Loucy (cell line): Measurements from ENCODE around the gene SUN2.

Source experiments
- H2AFZ ChIP-seq: fragments of 200-600 bp; sonication (generic); 2 replicates; pipeline ENCODE4 v1.6.0; 2016; ENCODE audit warnings: antibody characterized with exemption, mild to moderate bottlenecking, low read length, moderate library complexity
- H3F3A ChIP-seq: fragments of 200-600 bp; 2 replicates; pipeline ENCODE4 v1.6.0; 2016; ENCODE audit warnings: antibody characterized with exemption, low read depth, mild to moderate bottlenecking
- H3K27me3 ChIP-seq: fragments of 200-600 bp; sonication (generic); 2 replicates; pipeline ENCODE4 v1.6.1; 2014; ENCODE audit warnings: low read length, mild to moderate bottlenecking; ENCODE audit not compliant: insufficient read depth, poor library complexity, severe bottlenecking
- H3K36me3 ChIP-seq: fragments of 200-600 bp; sonication (generic); 2 replicates; pipeline ENCODE4 v1.6.1; 2016; ENCODE audit warnings: low read length; ENCODE audit not compliant: insufficient read depth
- H3K4me1 ChIP-seq: fragments of 200-600 bp; sonication (generic); 2 replicates; pipeline ENCODE4 v1.5.1; 2014; ENCODE audit warnings: low read length, mild to moderate bottlenecking; ENCODE audit not compliant: insufficient read depth, poor library complexity, severe bottlenecking
- H3K4me2 ChIP-seq: fragments of 200-600 bp; sonication (generic); 2 replicates; pipeline ENCODE4 v1.6.0; 2014; ENCODE audit warnings: antibody characterized with exemption, low read length, low read depth, mild to moderate bottlenecking; ENCODE audit not compliant: poor library complexity, severe bottlenecking
- H3K4me3 ChIP-seq: fragments of 200-600 bp; sonication (generic); 2 replicates; pipeline ENCODE4 v1.5.1; 2014; ENCODE audit warnings: low read length, mild to moderate bottlenecking, mixed read lengths; ENCODE audit not compliant: poor library complexity, severe bottlenecking
- H3K79me2 ChIP-seq: fragments of 200-600 bp; sonication (generic); 2 replicates; pipeline ENCODE4 v1.6.1; 2014; ENCODE audit warnings: low read length; ENCODE audit not compliant: insufficient read depth
- H3K9ac ChIP-seq: fragments of 200-600 bp; sonication (generic); 2 replicates; pipeline ENCODE4 v1.6.0; 2014; ENCODE audit warnings: mild to moderate bottlenecking, low read depth, low read length, moderate library complexity; ENCODE audit not compliant: poor library complexity, severe bottlenecking
- H3K9me2 ChIP-seq: fragments of 200-600 bp; sonication (generic); replicated peaks from 2 replicates; pipeline ENCODE4 v1.6.1; 2016; ENCODE audit warnings: low read depth, low read length, mixed read lengths
- H3K9me3 ChIP-seq: fragments of 200-600 bp; sonication (generic); 2 replicates; pipeline ENCODE4 v1.6.1; 2014; ENCODE audit warnings: mild to moderate bottlenecking, antibody characterized with exemption, low read length, low read depth; ENCODE audit not compliant: insufficient read depth
- H4K20me1 ChIP-seq: fragments of 200-600 bp; sonication (generic); 2 replicates; pipeline ENCODE4 v1.6.0; 2014; ENCODE audit warnings: antibody characterized with exemption, low read length, mild to moderate bottlenecking; ENCODE audit not compliant: insufficient read depth, poor library complexity, severe bottlenecking
- CTCF ChIP-seq: fragments of 200-600 bp; sonication (generic); conservative IDR thresholded peaks from 2 replicates; pipeline ENCODE4 v1.5.1; 2014; ENCODE audit warnings: mild to moderate bottlenecking, antibody characterized with exemption, low read length
- EZH2phosphoT487 ChIP-seq: fragments of 200-600 bp; IDR thresholded peaks from 2 replicates; pipeline ENCODE4 v1.6.1; 2018; ENCODE audit warnings: antibody characterized with exemption, mild to moderate bottlenecking, moderate library complexity, borderline replicate concordance

SUN2 gene

DNA sequence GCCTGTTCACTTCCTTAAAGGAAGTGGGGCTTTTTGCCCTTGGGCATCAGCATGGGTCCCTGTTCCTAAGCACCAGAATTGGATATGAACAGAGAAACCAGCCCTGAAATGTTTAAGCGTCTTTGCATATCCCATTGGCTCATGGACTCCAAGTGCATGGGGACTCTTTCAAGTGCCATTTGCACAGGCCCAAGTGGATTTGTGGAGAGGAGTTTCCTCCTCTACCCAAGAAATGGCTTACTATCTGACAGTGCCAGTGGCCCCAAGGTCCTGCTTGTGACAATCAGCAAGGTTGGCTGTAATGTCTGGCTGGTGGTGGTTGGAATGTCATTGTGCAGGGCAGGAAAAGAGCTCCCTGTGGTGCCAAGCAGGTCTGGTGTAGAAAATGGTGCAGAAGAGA is 70.0 kb downstream of the SUN2 start:
- Histone ChIP-seq H3K4me3 (no peak overlapping the region), H3K79me2 (peaks cover 25% of the 10 kb centered on the region), H3K9ac (no peak overlapping the region), H3K27me3 (no peaks in the 10 kb centered on the region), H4K20me1 (peaks cover 7% of the 10 kb centered on the region), H3K4me1 (peaks cover 10% of the 10 kb centered on the region), H3F3A (no peaks in the 10 kb centered on the region), H2AFZ (no peak overlapping the region), H3K9me2 (no peaks in the 10 kb centered on the region), H3K9me3 (no peaks in the 10 kb centered on the region), H3K36me3 (peaks cover 53% of the 10 kb centered on the region; the same call in 1 of the 2 replicates), H3K4me2 (no peak overlapping the region)
- no peak for TF ChIP-seq CTCF
- TF ChIP-seq EZH2phosphoT487 = no peak

GRCh38 chr22:38684895-38685294 is 70.9 kb downstream of the SUN2 start:
- Histone ChIP-seq H3K4me3 (no peak overlapping the region), H3F3A (no peaks in the 10 kb centered on the region), H3K9me2 (no peaks in the 10 kb centered on the region), H2AFZ (no peak overlapping the region), H3K79me2 (peaks cover 22% of the 10 kb centered on the region), H3K27me3 (no peaks in the 10 kb centered on the region), H3K4me1 (peaks cover 10% of the 10 kb centered on the region), H3K4me2 (no peak overlapping the region), H3K9ac (no peak overlapping the region), H4K20me1 (peaks cover 7% of the 10 kb centered on the region), H3K9me3 (no peaks in the 10 kb centered on the region), H3K36me3 (peaks cover 53% of the 10 kb centered on the region; the same call in 1 of the 2 replicates)
- no peak for TF ChIP-seq CTCF
- TF ChIP-seq EZH2phosphoT487 = no peak
